Lung (tissue), 12 donors: ENCODE measurements around the gene SORL1. TPM values are rescaled to one million over a fixed set of nuclear protein-coding genes. Genes with fewer than 3 reads are reported as not detected.

Source experiments
- ATAC-seq: fragments of 200-7000 bp; cut with Tn5 transposase; one replicate; pipeline ENCODE4 v1.9.1; 2020; ENCODE audit warnings: moderate number of reproducible peaks; ENCODE audit not compliant: insufficient read depth, low FRiP score
- DNase-seq, 3 donors: peaks; one replicate each; pipeline ENCODE4 v3.0.0-alpha.2; 2013 to 2017
- H3K27ac ChIP-seq, 2 donors: one replicate each; pipeline ENCODE4 v1.5.1; 2013; ENCODE audit warnings: mild to moderate bottlenecking in 2 of 2, moderate library complexity in 2 of 2, control low read depth in 1 of 2, inconsistent platforms in 1 of 2, low read depth in 1 of 2, low read length in 1 of 2
- H3K27me3 ChIP-seq, 3 donors: one replicate each; pipeline ENCODE4 v1.5.1; 2013; ENCODE audit warnings: low read length in 2 of 3; ENCODE audit not compliant: control insufficient read depth in 3 of 3, insufficient read depth in 3 of 3
- H3K36me3 ChIP-seq, 4 donors: one replicate each; pipeline ENCODE4 v1.5.1; 2013; ENCODE audit warnings: low read length in 4 of 4, mild to moderate bottlenecking in 1 of 4, moderate library complexity in 1 of 4; ENCODE audit not compliant: control insufficient read depth in 4 of 4, insufficient read depth in 4 of 4
- H3K4me1 ChIP-seq, 5 donors: one replicate each; pipeline ENCODE4 v1.5.1; 2013; ENCODE audit warnings: low read length in 5 of 5, mild to moderate bottlenecking in 2 of 5, moderate library complexity in 1 of 5; ENCODE audit not compliant: control insufficient read depth in 5 of 5, insufficient read depth in 5 of 5
- H3K4me3 ChIP-seq: one replicate; pipeline ENCODE4 v1.5.1; 2013; ENCODE audit warnings: mild to moderate bottlenecking, control low read depth, moderate library complexity
- H3K9ac ChIP-seq, 2 donors: one replicate each; pipeline ENCODE4 v1.5.1; 2013; ENCODE audit warnings: low read length in 2 of 2, control low read depth in 1 of 2; ENCODE audit not compliant: insufficient read depth in 1 of 2
- H3K9me3 ChIP-seq, 4 donors: one replicate each; pipeline ENCODE4 v1.5.1; 2013; ENCODE audit warnings: low read length in 3 of 4, mild to moderate bottlenecking in 1 of 4, moderate library complexity in 1 of 4; ENCODE audit not compliant: control insufficient read depth in 4 of 4, insufficient read depth in 3 of 4
- CTCF ChIP-seq: IDR thresholded peaks from 2 replicates; pipeline ENCODE4 v1.5.1; 2012; ENCODE audit warnings: mild to moderate bottlenecking; ENCODE audit errors: control extremely low read depth, extremely low read depth
- WGBS, 2 donors: extraction: QIAGEN DNeasy Blood & Tissue Kit; methylation state at CpG; one replicate each; pipeline ENCODE4 v1.1.7; 2013; 5-methylcytosine and 5-hydroxymethylcytosine counted together
- polyA plus RNA-seq, 2 donors: library from polyadenylated mRNA; stranded (reverse); fragments of 200-250 nt; gene quantifications; one replicate each; pipeline ENCODE4 v1.2.1, GENCODE V29; 2013
- total RNA-seq, 2 donors: library from RNA; depleted of rRNA in 1 of 2; stranded (reverse); fragments of >200 nt in 1 of 2; gene quantifications; one replicate each; pipeline ENCODE4 v1.2.1, GENCODE V29; 2014 to 2021
- donor health status: control.
- donor health status: control.
- donor health status: Bipolar disorder and iron deficiency.
- donor health status: healthy.
- donor health status: DM: yes; HTN: yes; CAD: no.

SORL1 gene
- total and polyA plus RNA-seq, 4 donors, result 1.9 to 67.0 (median 49.2) TPM

- no peak for DNase-seq
Measured at GRCh38 chr11:121580154-121580553, 128.0 kb downstream of the SORL1 start.

GRCh38 chr11:121581607-121582006 is 129.5 kb downstream of the SORL1 start:
- H3K4me3 ChIP-seq, result no peak overlapping the region
- no peak for ATAC-seq

More at GRCh38 chr11:121580154-121580553, 128.0 kb downstream of the SORL1 start:
- no peak for TF ChIP-seq CTCF
- Histone ChIP-seq H3K36me3 (peaks cover 0 to 18% (median 7%) of the 10 kb centered on the region in 4 donors), H3K27ac (no peak overlapping the region), H3K9ac (no peak overlapping the region), H3K4me1 (peaks cover 0 to 27% (median 10%) of the 10 kb centered on the region in 5 donors), H3K27me3 (no peaks in the 10 kb centered on the region), H3K4me3 (no peak overlapping the region), H3K9me3 (no peaks in the 10 kb centered on the region)
- 92 to 96% methylated on average over 4 of the region's 4 CpGs for WGBS, 2 donors
- ATAC-seq, result no peak

GRCh38 chr11:121582296-121582695 is 130.2 kb downstream of the SORL1 start:
- Histone ChIP-seq H3K9me3 (no peaks in the 10 kb centered on the region), H3K4me1 (peaks cover 0 to 9% (median 3%) of the 10 kb centered on the region in 5 donors), H3K9ac (no peak overlapping the region), H3K27ac (no peak overlapping the region), H3K36me3 (peaks cover 0 to 19% (median 9%) of the 10 kb centered on the region in 4 donors), H3K4me3 (no peak overlapping the region), H3K27me3 (no peaks in the 10 kb centered on the region)
- 14 to 35% methylated on average over 4 of the region's 4 CpGs for WGBS, 2 donors
- no peak for TF ChIP-seq CTCF
- DNase-seq (peak in 2 of 3 donors; percentile 34 to 64), ATAC-seq (no peak)

More at GRCh38 chr11:121581607-121582006, 129.5 kb downstream of the SORL1 start:
- no peak overlapping the region for H3K27ac ChIP-seq
- TF ChIP-seq CTCF, result no peak
- no peaks in the 10 kb centered on the region for H3K9me3 ChIP-seq
- H3K4me1 ChIP-seq, result peaks cover 0 to 13% (median 9%) of the 10 kb centered on the region in 5 donors
- peaks cover 0 to 18% (median 9%) of the 10 kb centered on the region in 4 donors for H3K36me3 ChIP-seq
- no peaks in the 10 kb centered on the region for H3K27me3 ChIP-seq
- no peak for DNase-seq
- no peak overlapping the region for H3K9ac ChIP-seq
- WGBS, 2 donors, result 77 to 87% methylated on average over 4 of the region's 4 CpGs

GRCh38 chr11:121583825-121584224 is 131.7 kb downstream of the SORL1 start:
- WGBS, 2 donors, result 82% methylated on average over 3 of the region's 3 CpGs
- ATAC-seq (no peak), DNase-seq (no peak)
- no peaks in the 10 kb centered on the region for H3K9me3 ChIP-seq
- H3K27me3 ChIP-seq, result no peaks in the 10 kb centered on the region
- no peak overlapping the region for H3K27ac ChIP-seq
- H3K4me1 ChIP-seq, result peaks cover 0 to 6% (median 0%) of the 10 kb centered on the region in 5 donors
- no peak overlapping the region for H3K9ac ChIP-seq
- no peak for TF ChIP-seq CTCF
- H3K4me3 ChIP-seq, result no peak overlapping the region
- H3K36me3 ChIP-seq, result peaks cover 0 to 27% (median 12%) of the 10 kb centered on the region in 4 donors
